CD4-positive, alpha-beta T cell treated with Interleukin-15 for 1 hour (primary cell): ENCODE measurements around the gene B3GALT6.
"Not testable (repeated sequence)": the region's sequence is repeated elsewhere in the genome, so short reads cannot be mapped to it uniquely, and the experiment has no call there.

Experiments
- DNase-seq: peaks from one replicate; pipeline ENCODE4 v3.0.0-alpha.2; 2020

The B3GALT6 gene

DNA sequence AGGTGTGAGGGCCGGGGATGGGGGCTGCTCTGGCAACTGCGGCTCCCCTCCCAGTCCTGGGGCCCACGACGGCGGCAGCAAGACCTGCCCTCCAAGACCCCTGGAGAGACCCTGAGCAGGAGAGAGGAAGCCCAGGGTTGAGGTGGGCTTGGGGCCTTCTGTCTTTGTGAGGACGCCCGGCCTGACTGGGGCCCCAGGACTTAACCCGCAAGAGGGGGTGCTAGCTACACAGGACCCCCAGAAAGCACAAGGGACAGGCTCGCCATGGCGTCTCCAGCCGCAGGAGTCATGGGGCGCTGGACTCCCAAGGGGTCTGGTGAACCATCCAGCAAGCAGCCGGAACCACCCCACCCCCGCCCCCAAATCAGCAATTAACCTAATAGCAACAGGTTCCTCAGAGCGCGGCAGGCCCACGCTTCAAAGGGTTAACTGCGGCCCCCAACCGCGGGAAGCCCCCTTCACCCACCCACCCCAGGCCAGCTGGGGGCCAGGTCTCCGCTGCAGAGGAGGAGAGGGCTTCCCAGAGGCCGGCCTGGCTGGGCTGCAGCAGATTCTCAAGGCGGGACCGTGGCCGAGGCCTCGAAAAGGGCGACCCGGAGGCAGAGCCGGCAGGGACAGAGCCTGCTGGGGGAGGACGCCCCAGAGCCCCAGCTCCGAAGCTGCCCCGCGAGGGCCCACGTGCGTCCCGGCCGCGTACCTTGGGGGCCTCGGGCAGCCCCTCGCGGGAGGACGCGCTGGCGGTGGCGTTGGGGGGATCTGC lies 14.0 kb downstream of the B3GALT6 start:
- no peak for DNase-seq

DNA sequence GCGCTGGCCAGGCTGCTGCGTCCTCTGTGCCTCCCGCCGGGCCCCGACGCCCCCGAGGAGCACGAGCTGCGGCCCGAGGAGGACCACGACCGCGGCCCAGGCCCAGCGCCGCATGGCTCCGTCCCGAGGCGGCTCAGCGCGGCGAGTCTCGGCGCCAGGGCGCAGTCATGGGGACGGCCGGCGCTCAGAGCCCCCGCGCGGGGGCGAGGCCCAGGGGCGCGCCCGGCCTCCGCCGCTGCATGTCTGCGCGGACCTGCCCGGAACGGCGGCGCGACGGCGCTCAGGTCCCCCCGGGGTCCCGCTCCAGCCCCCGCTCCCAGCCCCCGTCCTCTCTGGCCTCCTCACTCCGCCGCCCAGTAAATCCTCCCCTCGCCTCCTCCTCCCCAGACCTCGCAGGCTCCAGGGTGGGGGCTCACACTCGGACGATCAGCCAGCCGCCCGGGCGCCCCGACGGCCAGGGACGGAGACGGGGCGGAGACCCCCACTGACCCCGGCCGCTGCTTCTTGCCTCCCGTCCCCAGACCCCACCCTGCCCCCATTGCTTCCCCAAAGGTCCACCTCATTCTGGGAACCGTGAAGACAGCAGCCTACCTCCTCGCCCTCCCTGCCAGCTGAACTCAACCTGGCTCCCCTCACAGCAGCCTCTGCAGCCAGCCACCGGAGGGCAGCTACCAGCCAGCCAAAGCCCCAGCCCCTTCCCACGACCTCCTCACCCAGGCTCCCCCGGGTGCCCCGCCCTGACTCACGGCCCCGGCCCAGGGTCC lies 14.7 kb downstream of the B3GALT6 start, which contains the start of gene C1QTNF12:
TSS of gene C1QTNF12 (minus strand) at position 146 of the 764 bp plus-strand sequence. CDS start at position 114, 32 bp downstream.
- DNase-seq: no peak

DNA sequence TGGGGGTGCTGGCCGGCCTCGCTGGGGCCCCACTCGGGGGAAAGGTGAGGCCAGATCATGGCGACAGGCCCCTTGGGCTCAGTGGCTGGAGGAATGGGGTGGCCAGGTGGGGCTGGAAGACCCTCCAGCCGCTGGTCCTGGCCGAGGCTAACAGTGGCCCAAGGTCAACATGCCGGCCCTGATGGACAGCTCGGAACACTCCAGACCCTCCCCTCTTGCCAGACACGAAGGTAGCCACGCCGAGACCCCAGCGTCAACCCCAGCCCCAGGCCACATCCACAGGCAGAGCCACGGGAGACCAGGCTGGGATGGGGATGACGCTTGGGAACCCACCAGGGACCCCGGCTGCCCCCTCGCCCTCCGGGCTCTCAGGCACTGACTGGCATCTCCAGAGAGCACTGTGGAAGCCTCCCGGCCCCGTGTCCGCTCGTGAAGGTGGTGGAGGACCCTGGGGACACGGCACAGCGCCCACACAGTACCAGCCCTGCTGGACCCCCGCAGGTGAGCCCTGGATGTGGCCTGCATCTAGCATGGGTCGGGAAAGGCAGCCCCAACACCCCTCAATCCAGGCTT lies 15.4 kb downstream of the B3GALT6 start:
- no peak for DNase-seq

DNA sequence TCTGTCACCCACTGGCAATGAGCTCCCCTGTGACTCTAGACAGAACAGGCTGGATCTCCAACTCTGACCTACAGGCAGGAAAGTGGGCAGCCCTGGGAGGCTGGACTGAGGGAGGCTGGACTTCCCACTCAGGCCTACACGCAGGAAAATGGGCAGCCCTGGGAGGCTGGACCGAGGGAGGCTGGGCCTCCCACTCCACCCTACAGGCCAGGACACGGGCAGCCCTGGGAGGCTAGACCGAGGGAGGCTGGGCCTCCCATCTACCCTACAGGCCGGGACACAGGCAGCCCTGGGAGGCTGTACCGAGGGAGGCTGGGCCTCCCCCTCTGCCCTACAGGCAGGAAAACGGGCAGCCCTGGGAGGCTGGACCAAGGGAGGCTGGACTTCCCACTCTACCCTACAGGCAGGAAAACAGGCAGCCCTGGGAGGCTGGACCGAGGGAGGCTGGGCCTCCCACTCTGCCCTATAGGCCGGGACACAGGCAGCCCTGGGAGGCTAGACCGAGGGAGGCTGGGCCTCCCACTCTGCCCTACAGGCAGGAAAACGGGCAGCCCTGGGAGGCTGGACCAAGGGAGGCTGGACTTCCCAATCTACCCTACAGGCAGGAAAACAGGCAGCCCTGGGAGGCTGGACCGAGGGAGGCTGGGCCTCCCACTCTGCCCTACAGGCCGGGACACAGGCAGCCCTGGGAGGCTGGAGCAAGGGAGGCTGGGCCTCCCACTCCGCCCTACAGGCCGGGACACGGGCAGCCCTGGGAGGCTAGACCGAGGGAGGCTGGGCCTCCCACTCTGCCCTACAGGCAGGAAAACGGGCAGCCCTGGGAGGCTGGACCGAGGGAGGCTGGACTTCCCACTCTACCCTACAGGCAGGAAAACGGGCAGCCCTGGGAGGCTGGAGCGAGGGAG lies 16.2 kb downstream of the B3GALT6 start:
- DNase-seq: not testable (repeated sequence)

DNA sequence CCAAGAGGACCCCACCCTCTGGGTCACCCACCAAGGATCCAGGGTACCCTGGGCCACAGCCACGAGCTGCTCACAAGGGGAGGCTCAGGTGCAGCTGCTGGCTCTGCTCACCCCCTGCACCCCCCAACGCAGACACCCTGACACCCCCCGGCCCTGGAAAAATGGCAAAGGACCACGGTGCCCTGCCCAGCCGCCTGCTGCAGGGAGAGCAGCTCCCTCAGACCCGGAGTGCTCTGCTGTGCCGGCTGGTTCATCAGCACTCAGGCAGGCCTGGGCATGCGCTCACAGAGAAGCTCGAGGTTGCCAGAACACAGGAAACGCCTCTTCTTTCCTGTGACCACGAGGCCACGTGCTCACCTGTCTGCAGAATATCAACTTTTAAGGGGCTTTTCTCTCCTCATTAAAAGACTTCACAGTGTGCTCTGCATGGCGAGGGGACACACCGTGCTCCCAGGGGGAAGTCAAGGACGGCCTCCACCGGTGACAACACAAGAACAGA lies 18.8 kb downstream of the B3GALT6 start:
- DNase-seq: no peak

DNA sequence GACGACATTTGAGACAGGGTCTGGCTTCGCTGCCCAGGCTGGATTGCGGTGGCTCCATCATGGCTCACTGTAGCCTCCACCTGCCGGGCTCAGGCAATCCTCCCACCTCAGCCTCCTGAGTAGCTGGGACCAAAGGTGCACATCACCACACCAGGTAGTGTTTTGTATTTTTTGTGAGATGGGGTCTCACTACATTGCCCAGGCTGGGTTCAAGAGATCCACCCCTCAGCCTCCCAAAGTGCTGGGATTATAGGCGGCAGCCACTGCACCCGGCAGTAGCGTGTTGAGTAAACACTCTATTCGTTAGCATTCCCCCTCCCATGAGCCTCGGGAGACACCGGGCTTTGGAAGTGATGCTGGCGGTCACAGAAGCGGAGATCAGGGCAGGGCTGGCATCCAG lies 21.3 kb downstream of the B3GALT6 start:
- no peak for DNase-seq

DNA sequence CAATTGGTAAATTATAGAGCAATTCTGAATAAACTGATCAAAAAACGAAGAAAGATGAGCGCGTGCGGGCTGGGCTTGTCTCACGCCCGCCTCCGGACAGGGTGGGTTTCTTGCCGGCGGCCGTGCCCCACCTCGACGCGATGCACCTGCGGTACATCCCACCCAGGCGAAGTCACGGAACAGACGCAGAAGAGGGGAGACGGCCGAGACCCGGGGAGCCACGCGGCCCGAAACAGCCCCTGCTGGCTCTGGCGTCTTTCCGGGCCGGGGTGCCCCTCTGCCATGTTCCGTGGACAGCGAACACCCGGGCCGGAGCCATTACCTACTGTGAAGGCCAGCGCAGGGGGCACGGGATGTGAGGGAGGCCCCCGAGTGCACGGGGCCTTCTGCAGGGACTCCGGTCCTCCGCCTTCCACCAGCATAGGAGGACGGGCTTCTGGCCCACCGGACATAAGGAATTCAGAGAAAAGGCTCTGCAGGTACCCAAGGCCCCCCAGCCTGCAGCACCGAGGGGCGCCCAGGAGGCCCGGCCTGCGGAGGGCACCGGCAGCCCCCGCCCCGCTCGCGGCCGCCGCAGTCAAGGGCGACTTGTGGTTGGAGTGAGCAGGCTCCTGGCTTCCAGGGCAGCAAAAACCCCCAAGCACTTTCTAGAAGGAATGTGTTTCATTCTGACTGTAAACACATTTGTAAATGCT lies 22.1 kb downstream of the B3GALT6 start:
- no peak for DNase-seq

DNA sequence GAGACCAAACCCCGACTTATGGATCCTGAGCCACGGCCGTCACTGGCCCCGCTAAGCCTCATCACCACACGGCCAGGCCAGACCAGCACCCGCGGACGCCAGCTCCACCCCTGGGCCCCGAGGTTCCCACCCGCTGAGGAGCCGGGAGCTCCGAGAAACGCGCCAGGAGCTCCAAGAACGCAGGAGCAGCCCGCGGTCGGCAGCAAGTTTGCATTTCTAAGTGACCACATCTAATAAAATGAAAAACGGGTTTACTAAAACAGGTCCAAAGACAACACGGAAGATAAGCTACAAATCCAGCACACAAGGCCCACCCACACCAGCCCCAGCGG lies 22.6 kb downstream of the B3GALT6 start:
- DNase-seq: no peak

DNA sequence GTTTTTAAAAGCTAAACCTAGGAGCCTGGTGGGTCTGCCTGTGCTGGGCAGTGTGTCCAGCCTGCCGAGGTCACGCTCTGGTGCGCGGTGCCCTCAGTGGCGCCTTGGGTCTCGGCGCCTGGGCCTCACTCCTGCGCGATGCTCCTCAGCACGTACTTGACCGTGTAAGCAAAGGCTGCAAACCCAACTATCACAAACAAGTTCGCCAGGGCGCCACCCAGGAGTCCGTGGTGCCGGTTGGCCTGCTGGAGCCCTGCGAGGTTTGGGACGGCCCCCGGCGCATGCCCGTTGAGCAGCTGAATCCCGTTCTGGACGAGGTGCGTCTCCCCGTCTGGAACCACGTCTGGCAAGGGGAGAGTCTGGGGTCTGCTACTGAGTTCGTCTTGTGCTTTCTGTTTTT lies 23.0 kb downstream of the B3GALT6 start:
- no peak for DNase-seq

DNA sequence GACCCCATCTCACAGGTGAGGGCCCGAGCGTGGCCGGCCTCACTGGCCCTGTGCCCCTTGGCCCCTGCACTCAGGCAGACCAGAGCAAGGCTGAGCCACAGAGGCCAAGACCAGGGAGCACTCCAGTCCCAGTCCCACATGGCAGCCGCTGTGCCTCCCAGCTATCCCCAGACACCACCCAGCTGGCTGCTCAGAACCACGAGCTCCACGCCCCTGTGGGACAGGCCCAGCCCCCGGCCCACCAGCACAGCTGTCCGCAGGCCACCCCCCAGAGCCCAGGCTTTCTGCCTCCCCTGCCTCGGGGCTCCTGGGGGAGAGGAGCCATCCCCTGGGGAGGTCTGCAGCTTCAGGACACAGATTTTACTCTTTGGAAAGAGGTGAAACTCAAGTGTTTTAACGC lies 23.6 kb downstream of the B3GALT6 start:
- no peak for DNase-seq

DNA sequence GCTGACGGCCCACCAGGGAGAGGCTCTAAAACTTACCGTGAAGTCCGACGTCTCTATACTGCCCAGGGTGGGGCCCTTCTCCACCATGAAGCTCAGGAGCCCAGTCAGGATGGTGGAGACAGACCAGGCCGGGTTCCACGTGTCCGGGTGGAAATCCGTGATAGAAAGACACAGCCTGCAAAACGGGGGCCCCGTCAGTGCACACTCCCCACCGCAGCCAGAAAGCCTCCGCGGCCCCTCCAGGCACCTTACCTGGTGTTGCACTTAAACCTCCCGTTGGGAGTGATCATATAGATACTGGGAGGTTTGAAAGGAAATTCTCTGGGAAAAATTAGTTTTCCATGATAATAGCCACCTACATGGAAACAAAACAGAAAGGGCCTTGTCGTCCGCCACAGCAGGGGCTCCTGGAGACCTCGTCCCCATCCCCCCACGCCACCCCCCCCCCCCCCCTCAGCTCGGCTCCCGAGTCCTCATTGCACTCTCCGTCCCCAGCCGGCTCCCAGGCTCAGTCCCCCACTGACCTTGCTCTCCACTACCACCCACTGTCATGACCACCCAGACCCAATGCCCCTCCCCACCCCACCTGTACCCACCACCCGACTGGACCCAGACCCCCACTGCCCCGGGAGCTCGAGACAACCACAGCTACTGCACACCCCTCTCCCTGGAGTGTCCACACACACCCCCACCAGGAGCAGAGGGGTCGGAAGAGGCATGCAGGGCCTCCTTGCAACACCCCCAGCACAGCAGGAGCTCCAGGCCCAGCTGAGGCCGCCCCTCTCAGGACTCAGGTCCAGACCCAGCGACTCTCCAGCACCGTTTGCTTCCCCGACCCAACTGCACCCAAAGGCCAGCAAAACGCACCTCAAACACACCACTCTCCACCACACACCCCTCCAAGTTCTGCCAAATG lies 25.2 kb downstream of the B3GALT6 start:
- DNase-seq: no peak

DNA sequence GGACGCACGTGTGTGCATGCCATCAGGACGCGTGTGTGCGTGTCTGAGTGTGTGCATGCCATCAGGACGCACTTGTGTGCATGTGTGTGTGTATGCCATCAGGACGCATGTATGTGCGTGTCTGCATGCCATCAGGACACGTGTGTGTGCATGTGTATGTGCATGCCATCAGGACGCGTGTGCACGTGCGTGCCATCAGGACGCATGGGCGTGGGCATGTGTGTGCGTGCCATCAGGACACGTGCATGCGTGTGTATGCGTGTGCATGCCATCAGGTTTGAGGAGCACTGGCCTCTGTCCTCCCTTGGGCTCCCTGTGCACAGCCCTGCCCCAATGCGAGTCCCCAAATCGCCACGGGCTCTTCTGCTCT lies 27.1 kb downstream of the B3GALT6 start:
- DNase-seq: no peak

DNA sequence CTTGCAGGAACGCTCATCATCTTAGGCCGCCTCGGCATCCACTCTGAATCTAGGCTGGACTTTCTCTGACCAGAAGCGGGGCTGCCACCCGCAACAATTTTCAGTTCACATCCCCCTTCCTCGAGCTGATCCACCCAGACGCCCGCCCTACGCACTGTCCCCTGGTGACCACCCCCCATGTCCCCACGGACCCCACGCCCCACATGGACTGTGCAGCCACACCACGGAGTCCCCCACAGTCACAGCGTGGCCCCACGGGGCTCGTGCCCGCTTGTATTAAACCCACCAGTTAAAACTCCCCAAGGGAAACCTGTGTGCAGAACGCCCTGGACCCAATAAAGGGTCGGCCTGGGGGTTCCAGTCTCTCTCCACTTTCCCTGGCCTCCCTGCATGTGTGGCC lies 27.5 kb downstream of the B3GALT6 start:
- DNase-seq: no peak

DNA sequence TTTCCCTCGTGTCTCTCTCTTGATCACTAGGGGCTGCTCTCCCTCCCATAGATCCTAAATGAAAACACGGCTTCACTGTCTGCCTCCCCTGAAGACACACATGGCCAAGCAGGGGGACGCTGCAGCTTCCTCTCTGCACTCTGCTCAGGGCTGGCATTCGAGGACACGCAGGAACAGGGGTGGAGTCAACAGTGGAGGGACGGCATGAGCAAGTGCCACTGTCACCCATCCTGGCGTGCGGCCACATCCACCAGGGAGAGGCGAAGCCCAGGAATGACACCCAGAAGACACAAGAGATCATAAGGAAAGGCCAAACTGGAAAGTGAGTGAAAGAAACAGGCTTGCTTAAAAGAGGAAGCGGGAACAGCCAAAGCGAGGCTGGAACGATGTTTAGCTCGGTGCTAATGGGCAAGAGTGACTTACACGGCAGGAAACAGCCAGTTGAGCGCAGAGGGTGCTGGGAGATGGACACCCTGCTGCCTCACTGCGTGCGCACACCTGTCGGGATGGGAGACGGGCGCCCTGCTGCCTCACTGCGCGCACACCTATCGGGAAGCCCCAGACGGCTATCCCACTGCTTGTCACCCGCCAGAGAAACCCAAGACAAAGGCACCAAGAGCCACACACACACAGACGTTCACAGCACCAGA lies 28.0 kb downstream of the B3GALT6 start:
- no peak for DNase-seq

DNA sequence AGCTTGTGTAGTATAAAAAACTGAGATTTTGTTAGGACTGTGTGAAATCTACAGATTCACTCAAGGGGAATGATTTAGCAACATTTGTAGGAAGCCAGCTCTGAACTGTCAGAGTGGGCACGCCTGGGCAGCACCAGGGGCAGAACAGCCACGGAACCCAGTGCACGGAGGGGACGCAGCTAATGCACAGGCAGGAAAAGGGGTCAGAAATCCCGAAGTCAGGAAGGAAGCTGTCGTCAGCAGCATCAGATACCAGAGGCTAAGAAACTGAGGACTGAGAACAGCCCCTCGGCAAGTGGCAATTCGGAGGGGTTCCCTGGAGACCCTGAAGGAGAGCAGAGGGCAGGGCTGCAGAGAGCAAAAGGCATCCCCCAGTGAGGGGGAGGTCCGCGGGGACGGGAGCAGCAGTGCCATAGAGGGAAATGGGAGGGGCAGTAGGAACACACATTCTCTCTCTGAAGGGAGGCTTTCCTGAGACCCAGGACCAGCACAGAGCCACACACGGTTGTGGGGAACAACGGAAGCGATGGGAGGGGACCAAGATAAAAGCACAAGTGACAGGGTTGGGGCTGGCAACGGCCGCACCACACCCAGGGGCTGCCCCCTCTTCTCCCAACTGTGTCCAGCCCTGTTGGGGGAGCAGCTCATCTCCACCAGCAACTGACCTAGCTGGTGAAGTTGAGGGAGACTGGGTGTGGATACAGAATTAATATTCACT lies 29.0 kb downstream of the B3GALT6 start:
- no peak for DNase-seq

DNA sequence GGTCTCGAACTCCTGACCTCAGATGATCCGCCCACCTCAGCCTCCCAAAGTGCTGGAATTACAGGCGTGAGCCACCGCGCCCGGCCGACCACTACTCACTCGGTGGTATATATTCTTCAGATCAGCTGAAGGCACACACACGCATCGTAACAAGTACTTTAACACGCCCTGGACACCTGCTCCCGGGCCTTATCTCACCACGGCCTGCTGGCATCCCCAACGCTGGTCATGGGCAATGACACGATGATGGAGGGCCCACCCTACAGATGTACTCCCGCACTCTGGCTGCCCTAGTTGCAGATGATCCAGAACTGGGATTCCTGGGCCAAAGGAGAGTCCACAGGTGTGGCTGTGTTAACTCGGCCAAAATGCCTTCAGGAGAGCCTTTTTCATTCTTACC lies 30.0 kb downstream of the B3GALT6 start:
- DNase-seq: no peak

DNA sequence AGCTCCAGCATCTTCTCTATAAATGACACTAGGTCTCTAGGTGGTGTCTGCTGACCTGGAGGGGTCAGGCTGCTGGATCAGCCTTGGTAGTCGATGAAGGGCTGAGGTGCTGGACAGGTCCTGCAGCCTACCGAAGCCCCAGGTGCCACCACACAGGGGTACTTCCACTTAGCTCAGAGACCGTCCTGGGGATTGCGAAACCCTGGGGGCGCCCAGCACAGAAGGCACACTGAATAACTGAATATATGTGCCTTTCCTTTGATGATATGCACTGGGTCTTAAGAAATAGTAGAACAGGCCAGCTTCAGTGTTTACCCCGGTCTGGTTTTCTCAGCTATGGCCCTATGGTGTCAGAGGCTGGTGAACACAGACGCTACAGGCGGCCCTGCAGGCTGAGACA lies 30.7 kb downstream of the B3GALT6 start:
- no peak for DNase-seq

DNA sequence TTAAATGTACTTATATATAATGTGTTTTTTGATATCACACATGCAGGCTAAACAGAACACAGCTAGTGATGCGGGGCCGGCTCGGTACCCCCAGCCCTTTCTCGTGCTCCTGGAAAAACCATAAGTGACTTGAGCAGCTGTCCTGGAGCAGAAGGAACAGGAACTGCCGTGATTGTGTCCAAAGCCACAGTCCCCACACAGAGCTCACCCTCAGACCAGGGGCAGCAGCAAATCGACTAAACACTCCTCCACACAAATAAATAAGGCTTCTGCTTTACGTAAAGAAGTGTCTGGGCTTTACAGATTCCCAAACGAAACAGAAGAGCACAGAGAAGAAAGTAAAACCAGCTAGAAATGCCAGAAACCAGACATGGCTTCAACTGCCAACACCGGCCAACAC lies 32.0 kb downstream of the B3GALT6 start:
- no peak for DNase-seq

DNA sequence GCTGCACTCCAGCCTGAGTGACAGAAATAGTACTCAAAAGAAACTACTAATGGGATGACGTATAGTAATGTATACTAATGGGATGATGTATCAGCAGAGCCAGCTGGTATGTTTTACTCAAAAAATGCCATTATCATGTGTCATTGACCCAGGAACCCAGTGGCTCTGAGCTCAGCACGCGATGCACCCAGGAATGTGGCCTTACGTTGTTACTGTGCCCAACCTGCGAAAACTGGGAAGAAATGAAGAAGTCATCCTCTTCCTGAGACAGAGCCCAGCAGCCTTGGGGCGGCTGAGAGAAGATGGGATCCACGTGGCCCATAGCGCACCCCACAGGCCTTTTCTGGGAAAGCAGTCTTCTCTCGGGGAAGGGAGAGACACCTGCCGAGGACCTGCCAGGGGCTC lies 32.8 kb downstream of the B3GALT6 start:
- no peak for DNase-seq
